ENCODE data around the gene TMEM129.
"Not testable (repeated sequence)": the region's sequence is repeated elsewhere in the genome, so short reads cannot be mapped to it uniquely, and the experiment has no call there.

TMEM129 gene

DNA sequence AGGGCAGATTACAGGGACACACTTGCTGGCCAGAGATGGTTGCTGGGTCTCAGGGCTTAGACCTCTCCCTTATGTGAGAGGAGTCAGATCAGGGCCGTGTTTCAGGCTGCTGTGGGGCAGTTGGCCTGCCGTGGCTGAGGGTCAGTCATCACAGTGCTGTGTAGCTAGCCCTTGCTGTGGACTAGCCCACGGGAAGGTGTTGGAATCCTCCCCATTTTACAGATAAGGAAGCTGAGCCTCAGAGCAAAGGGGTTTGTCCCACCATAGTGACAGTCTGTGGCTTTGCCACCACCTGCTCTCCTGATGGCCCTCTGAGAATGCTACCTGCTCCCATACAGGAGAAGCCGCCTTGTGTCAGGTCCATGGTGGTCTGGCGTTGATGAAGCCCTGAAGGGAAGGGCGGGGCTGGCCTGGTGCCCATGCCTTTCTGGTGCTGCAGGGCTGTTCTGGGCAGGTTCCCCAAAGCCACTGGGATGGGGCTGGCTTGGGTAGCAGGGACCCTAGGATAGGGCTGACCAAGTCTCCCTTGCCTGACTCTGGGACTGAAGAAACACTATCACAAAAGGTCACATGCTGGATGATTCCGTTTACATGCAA, 34.6 kb downstream of the TMEM129 start:
- DNase-seq, result no peak

DNA sequence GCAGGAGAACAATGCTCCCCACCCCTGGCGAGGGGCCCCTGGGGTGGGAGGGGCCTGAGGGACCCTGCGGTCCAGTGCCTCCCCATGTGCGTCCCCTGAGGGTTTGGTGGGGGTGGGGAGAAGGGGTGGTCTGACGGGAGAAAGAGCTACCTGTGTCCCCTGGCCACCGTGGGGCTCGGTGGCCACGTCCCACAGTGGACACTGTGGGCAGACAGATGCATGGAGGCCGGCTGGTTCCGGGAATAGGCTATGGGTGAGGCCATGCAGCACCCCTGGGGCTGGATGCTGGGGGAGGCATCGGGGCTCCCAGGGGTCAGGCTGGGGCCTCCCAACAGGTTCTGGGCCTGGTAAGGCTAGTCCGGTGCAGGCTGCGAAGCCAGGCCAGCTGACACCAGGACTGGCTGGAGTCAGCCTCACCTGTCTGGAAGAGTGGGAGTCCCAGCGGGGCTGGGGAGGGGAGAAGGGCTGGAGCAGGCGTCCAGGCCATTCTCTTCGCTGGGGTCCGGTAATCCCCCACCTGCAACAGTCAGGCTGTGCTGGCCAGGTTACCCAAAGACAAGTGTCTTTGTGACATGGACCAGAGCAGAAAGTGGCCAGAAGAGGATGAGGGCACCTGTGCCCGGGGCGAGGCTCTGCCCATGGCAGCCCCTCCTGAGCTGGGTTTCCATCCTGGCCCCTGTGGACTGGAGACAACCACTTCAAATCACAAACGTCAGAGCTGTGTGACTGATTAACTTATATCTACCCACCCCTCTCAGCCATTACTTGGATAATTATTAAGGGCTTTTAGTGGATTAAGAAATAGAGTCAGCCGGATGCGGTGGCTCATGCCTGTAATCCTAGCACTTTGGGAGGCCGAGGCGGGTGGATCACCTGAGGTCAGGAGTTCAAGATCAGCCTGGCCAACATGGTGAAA, 35.6 kb downstream of the TMEM129 start:
- no peak for DNase-seq

GRCh38 chr4:1684506-1685234, 36.5 kb downstream of the TMEM129 start:
- DNase-seq, result peak; percentile 30

GRCh38 chr4:1683736-1684505, 37.2 kb downstream of the TMEM129 start, which contains the start of gene FAM53A:
Gene FAM53A (minus strand): TSS chr4:1684313. CDS start chr4:1668741, 15,572 bp downstream.
- DNase-seq, result no peak

GRCh38 chr4:1683261-1683735, 37.8 kb downstream of the TMEM129 start:
- DNase-seq, result no peak

DNA sequence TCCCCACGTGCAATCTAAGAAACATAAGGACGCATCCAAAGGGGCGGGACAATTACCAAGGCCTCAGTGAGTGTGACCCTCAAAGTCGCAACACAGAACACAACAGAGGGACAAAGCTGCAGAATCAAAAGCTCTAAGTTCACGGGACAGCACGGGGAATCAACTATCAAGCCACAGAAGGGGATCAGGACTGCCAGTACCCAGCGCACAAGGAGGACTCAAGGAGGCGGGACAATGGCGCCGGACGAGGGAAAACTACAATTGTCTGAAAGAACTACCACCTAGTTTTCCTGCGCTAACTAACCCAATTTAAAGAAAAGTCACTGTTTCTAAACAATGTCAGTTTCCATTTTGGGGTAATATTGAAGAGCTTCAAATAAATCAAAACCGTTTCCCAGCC, 38.3 kb downstream of the TMEM129 start:
- no peak for DNase-seq

- no peak for DNase-seq
These were observed 42.9 kb downstream of the TMEM129 start for GRCh38 chr4:1678244-1678643.

DNA sequence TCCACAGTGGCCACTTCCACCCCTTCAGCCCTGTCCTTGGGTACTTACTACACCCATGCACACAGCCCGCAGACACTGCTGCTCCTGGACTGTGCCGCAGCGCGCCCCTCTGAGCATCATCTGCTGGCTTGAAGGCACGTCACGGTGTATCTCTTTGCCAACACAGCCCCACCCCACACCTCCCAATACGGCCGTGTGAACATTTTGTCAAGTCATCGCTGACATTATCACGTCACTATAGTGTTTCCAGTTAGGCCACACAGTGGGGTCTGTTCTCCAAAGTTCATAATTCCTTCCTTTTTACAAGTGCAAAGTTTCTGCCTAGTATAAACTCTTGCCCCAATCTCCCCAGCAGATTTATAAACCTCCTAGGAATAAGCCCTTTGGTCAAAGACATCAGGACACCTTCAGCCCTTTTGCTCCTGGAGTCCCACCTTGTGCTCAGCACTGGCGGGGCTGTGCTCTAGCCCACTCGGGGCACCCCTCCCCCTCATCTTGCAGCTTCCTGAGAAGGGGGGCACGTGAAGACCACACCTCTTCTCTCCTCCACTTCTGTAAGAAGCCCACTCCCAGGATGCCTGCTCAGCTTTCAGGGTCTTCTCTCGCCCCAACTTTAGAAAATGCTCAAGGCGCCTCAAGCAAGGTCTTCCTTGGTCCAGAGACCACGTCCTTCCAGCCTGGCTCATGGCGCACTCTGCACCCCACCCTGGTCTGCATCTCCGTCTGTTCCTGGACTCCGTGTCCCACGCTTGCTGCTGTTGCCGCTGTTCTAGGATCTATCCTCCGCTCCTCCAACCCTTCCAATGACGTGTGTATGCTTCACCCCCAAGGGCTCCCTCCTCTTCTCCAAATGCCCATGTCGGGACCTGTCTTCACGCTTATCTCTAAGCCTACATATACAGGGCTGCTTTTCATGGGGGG, 44.3 kb downstream of the TMEM129 start:
- DNase-seq, result no peak

DNA sequence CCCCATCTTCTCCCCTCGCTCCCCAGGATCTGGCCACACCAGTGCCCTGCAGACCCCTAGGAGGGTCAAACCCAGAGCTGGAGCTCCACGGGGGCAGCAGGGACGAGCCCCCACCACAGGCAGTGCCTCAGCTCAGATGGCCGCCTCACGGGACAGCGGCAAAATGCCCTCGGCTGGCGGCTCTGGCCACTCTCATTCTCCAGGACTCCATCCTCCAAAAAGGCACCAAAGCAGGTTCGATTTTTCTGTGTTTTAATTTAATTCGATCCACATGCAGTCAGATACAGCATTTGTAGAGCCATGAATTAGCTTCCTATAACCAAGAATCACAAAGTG, 45.4 kb downstream of the TMEM129 start:
- DNase-seq, result no peak

GRCh38 chr4:1675136-1675801, 45.9 kb downstream of the TMEM129 start:
- DNase-seq, result no peak

GRCh38 chr4:1674682-1675081, 46.4 kb downstream of the TMEM129 start:
- DNase-seq, result no peak

- no peak for DNase-seq
These were observed 47.5 kb downstream of the TMEM129 start for GRCh38 chr4:1673671-1674070.

GRCh38 chr4:1671011-1671410, 50.1 kb downstream of the TMEM129 start:
- not testable (repeated sequence) for DNase-seq

DNA sequence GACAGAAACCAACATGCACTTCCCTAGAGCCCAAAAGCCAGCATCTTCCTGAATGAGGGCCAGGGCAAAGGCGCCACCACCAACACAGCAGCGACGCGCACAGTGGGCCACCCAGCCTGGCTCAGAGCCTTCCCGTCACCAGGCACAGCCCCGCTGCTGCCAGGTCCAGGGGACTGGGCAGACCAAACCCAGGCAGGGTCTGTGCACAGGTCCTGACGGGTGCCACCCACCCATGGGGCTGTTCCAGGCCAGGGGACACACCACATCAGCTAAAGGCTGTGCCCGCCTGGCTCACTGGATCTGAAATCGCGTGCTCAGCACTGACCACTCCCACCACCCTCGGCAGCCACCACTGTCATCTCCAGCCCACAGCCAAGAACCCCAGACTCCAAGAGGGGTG, 50.8 kb downstream of the TMEM129 start:
- DNase-seq, result no peak

GRCh38 chr4:1669850-1670249, 51.3 kb downstream of the TMEM129 start:
- DNase-seq, result no peak

DNA sequence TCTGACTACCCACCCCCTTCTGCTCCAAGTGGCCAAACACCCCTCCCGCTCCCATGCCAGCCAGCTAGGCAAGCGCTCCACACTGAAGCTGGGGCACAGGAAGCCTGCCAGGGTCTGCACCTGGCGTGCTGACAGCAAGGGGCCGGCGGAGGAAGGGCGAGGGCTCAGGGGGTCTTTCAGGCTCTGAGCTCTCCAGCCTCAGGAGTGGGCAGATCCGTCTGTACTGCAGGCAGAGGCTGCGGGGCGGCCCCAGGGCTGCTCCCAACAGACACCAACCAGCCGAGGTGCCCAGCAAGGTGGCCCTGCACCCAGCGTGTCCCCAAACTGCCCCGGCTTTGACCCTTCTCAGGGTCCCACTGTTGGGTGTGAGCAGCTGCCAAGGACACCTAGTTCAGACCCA, 51.9 kb downstream of the TMEM129 start:
- no peak for DNase-seq

DNA sequence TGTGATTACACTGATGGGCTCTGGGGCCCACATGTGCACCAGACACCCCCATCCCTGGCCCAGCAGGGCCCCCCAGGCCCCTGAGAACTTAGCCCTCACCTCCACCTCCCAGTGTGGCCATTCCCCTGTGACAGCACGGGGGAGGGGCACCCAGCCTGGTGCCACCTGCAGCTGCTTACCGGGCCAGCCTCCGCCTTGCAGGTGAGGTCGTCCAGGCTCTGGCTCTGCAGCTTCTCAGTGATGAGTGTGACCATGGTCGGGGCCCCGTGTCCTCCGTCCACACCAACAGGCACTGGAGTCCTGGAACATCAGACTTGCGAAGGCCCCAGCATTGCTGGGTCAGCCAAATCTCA, 52.7 kb downstream of the TMEM129 start:
- no peak for DNase-seq

GRCh38 chr4:1667273-1667672, 53.9 kb downstream of the TMEM129 start:
- DNase-seq, result no peak

- no peak for DNase-seq
These were observed 54.7 kb downstream of the TMEM129 start for GRCh38 chr4:1666391-1666790.
